ENCODE measurements around the gene FUT2. TPM values are rescaled to one million over a fixed set of nuclear protein-coding genes. Genes with fewer than 3 reads are reported as not detected.
A peak's percentile ranks its signal among the peaks of the same experiment; 100 is the strongest.

Gene FUT2
- polyA plus RNA-seq, 3 donors from 2014 or later = 0.21 TPM; not detected in 2

DNA sequence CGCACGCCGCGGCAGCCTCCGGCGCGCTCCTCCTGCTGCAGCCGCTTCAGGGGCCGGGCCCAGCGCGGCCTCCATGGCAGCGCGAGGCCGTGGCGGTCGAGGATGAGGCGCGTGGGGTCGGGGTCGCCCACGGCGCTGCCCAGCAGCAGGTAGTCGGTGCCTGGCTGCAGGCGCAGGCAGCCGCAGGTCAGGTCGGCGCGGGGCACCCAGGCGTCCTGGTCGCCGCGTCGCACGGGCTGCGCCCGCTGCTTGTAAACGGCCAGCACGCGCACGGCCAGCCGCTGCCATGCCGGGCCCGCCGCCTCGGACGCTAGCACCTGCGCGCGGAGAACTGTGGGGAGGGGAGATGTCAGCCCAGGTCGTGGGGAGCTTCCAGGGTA, 34.1 kb upstream of the FUT2 start:
- Mint-ChIP-seq H3K27ac (no peak overlapping the region), H3K4me3 (no peak overlapping the region), H3K36me3 (no peaks in the 10 kb centered on the region), H3K9me3 (no peaks in the 10 kb centered on the region), H3K4me1 (peaks cover 10% of the 10 kb centered on the region in 2 donors), H3K27me3 (ENCODE audit: low read depth in 3 of 3) (peaks cover 0 to 12% (median 3%) of the 10 kb centered on the region in 3 donors)
- DNase-seq = no peak

DNA sequence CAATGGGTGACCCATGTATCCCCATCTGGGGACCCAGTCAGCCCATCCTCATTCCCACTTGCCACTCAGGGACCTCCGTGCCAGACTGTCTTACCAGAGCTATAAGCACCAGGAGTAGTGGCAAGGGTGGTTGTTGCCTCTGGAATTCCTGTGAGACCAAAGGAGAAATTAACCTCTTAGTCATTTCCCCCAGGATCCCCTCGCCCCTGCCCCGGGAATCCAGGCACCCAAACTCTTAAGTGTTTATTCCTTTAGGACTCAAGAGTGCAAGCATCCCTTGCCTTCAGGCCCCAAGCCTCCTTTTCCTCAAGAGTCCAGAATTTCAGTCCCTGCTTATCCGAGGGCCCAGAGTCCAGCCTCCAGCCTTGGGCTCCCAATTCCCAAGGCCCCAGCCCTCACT, 32.1 kb upstream of the FUT2 start:
- H3K4me3 Mint-ChIP-seq = no peak overlapping the region
- peaks cover 10 to 11% of the 10 kb centered on the region in 2 donors for H3K4me1 Mint-ChIP-seq
- peaks cover 3 to 8% (median 5%) of the 10 kb centered on the region in 3 donors for H3K27me3 Mint-ChIP-seq (ENCODE audit: low read depth in 3 of 3)
- no peaks in the 10 kb centered on the region for H3K9me3 Mint-ChIP-seq
- no peak for DNase-seq
- no peaks in the 10 kb centered on the region for H3K36me3 Mint-ChIP-seq
- H3K27ac Mint-ChIP-seq = no peak overlapping the region

DNA sequence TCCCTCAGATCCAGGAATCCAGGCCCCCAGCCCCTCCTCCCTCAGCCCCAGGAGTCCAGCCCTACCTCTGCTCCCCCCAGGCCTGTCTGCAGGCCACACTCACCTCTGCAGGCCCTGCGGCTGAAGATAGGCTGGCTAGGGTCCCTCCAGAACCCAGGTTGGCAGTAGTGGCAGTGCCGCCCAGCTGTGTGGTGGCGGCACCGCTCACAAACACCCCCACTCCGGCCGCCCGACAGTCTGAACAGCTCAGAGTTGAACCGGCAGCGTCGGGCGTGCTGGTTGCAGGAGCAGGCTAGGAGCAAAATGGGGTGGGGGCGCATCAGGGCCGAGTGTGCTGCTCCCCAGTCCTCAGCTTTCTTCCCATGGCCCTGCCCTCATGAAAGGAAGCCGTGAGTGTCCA, 31.3 kb upstream of the FUT2 start:
- Mint-ChIP-seq H3K27me3 (ENCODE audit: low read depth in 3 of 3) (peaks cover 4 to 8% (median 8%) of the 10 kb centered on the region in 3 donors), H3K4me1 (peaks cover 14% of the 10 kb centered on the region in 2 donors), H3K9me3 (no peaks in the 10 kb centered on the region), H3K27ac (no peak overlapping the region), H3K36me3 (no peaks in the 10 kb centered on the region), H3K4me3 (no peak overlapping the region)
- DNase-seq = no peak

DNA sequence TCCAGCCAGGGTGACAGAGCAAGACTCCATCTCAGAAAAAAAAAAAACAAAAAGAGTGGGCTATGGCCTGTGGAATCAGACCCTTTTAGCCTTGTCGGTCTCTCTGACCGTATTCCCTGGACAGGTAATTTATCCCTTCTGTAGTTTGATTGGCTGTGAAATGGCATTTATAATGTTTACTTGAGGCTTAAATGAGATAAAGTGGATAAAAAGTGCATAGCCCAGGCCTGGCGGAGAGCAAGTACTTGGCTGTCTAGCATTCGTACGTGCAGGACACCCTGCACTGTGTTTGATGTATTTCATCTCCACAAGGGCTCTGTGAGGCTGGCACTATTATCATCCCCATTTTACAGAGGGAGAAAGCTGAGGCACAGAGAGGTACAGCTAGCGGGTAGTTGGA, 30.0 kb upstream of the FUT2 start:
- no peak overlapping the region for H3K27ac Mint-ChIP-seq
- H3K9me3 Mint-ChIP-seq = peaks cover 0 to 4% (median 0%) of the 10 kb centered on the region in 6 donors
- peaks cover 11 to 16% of the 10 kb centered on the region in 2 donors for H3K4me1 Mint-ChIP-seq
- no peaks in the 10 kb centered on the region for H3K36me3 Mint-ChIP-seq
- no peak overlapping the region for H3K4me3 Mint-ChIP-seq
- no peak for DNase-seq
- peaks cover 8 to 12% (median 9%) of the 10 kb centered on the region in 3 donors for H3K27me3 Mint-ChIP-seq (ENCODE audit: low read depth in 3 of 3)

DNA sequence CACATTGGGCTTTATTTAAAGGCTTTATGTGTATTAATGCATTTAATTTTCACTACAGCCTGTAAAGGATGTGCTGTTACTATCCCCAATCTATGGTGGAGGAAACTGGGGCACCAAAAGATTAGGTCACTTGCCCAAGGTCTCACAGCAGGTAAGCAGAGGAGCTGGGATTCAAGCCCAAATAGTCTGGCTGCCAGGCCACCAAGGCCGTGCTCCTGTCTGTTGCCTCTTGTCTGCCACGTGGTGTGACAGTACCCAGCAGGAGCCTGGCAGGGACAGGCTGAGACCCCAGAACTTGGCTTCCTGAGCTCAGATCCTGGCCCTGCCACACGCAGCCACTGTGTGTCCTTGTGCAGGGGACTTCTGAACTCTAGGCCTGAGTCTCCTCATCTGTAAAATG, 27.4 kb upstream of the FUT2 start:
- Mint-ChIP-seq H3K27ac (peak overlapping the region in 1 of 6 donors; percentile 71), H3K4me1 (peaks cover 4 to 9% of the 10 kb centered on the region in 2 donors), H3K36me3 (no peaks in the 10 kb centered on the region), H3K27me3 (ENCODE audit: low read depth in 3 of 3) (peaks cover 5 to 16% (median 6%) of the 10 kb centered on the region in 3 donors), H3K9me3 (peaks cover 0 to 4% (median 0%) of the 10 kb centered on the region in 6 donors), H3K4me3 (no peak overlapping the region)
- no peak for DNase-seq

DNA sequence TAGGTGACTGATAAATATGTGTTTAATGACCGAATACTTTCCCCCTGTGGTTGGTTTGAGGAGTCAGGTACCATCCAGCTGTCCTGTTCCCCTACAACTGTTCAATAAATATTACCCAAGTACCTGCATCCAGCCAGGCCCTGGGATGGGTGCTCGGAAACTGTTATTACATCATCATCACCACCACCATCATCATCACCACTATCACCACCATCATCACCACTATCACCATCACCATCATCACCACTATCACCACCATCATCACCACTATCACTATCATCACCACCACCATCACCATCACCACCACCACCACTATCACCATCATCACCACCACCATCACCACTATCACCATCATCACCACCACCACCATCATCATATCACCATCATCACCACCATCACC, 27.0 kb upstream of the FUT2 start:
- peaks cover 5 to 16% (median 6%) of the 10 kb centered on the region in 3 donors for H3K27me3 Mint-ChIP-seq (ENCODE audit: low read depth in 3 of 3)
- peak overlapping the region in 4 of 6 donors; percentile 42 to 87 (median 74) for H3K27ac Mint-ChIP-seq
- no peaks in the 10 kb centered on the region for H3K36me3 Mint-ChIP-seq
- no peak for DNase-seq
- H3K4me3 Mint-ChIP-seq = no peak overlapping the region
- peaks cover 4 to 9% of the 10 kb centered on the region in 2 donors for H3K4me1 Mint-ChIP-seq
- peaks cover 0 to 4% (median 0%) of the 10 kb centered on the region in 6 donors for H3K9me3 Mint-ChIP-seq

DNA sequence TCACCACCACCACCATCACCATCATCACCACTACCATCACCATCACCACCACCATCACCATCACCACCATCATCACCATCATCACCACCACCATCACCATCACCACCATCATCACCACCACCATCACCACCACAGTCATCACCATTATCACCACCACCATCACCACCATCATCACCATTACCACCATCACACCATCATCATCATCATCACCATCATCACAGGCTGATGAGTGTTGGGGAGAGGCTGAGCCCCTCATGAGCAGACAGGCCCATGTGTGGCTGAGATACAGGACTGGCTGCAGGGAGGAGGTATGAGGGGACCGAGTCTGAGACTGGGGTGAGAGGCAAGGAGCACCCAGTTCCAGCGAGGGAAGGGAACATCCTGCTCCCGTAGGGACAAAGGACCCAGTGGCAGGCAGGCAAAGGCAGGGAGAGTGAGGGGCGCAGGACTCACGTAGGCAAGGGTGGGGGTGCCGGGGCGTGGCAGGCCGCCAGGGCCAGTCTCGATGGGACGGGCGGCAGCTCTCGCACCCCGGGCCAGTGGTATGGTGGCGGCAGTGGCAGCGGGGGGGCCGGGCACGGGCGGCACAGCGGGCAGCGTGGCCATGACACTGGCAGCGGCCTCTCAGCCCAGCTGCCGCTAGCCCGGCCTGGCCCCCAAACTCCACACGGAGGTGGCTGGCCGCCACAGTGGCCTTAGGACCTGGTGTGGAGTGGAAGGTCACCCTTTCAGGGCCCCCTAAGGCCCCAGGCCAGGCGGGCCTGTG, 25.7 kb upstream of the FUT2 start:
- DNase-seq = no peak
- Mint-ChIP-seq H3K27me3 (ENCODE audit: low read depth in 3 of 3) (peaks cover 3 to 16% (median 6%) of the 10 kb centered on the region in 3 donors), H3K4me1 (peaks cover 6 to 10% of the 10 kb centered on the region in 2 donors), H3K4me3 (peak overlapping the region in 1 of 5 donors; percentile 9), H3K27ac (peak overlapping the region in 4 of 6 donors; percentile 5 to 67 (median 54)), H3K9me3 (peaks cover 0 to 4% (median 0%) of the 10 kb centered on the region in 6 donors), H3K36me3 (no peaks in the 10 kb centered on the region)

DNA sequence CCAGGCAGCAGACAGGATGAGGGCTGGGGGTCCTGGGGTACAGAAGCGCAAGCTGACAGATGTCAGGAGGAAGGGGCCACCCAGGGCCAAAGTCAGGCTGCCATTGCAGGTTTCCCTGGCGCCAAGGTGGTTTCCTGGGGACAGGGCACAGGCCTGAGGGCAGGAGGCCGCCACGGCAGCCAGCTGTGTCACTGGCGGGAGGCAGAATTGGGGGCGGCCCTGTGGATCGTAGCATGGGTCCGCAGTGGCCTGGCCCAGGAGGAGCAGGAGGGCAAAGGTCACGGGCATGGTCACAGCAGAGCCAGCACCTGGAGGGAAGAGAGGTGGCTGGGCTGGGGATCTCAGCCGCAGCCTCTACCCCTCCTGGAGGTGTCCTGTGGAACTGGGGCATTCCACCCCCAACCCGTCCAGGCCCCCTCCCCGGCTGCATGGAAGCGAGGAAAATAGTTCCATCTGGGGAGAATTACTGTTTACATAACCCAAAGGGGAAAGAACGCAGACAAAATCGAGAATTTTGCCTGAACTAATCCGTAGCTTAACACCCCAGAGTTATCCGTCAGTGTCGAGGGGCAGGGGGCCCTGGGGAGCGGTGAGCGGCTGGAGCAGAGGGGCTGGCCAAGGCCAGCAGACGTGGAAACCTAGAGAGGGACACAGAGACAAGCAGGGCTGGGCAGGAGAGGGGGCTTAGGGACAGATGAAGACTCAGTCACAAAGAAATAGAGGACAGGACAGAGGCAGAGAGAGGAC, 24.9 kb upstream of the FUT2 start:
- peaks cover 3 to 16% (median 9%) of the 10 kb centered on the region in 3 donors for H3K27me3 Mint-ChIP-seq (ENCODE audit: low read depth in 3 of 3)
- H3K4me1 Mint-ChIP-seq = peaks cover 12 to 14% of the 10 kb centered on the region in 2 donors
- H3K36me3 Mint-ChIP-seq = no peaks in the 10 kb centered on the region
- H3K4me3 Mint-ChIP-seq = no peak overlapping the region
- DNase-seq = no peak
- H3K9me3 Mint-ChIP-seq = peaks cover 0 to 4% (median 0%) of the 10 kb centered on the region in 6 donors
- H3K27ac Mint-ChIP-seq = no peak overlapping the region

DNA sequence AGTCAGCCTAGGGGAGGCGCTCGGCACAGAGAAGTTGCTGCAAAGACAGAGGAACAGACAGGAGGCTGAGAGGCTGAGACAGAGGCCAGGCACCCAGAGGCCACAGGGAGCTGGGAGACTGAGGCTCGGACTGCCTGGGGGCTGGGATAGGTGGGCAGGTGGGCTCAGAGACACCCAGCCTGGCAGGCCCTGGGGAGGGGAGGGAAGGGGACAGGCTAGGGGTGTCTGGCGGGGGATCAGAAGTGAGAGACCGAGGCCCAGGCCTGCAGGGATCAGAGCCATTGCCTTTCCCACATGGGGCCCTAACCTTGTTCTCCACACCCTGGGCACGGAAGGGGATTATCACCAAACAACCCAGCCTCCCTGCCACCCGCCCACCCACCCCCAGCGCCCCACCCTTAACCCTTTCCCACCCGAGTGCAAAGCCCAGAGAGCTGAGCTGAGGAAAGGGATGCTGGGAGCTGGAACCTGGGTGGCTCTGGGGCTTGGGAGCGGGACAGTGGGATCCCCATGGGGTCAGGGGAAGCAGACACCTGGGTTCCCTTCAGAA, 24.2 kb upstream of the FUT2 start:
- DNase-seq = no peak
- Mint-ChIP-seq H3K9me3 (peaks cover 0 to 4% (median 0%) of the 10 kb centered on the region in 6 donors), H3K4me3 (no peak overlapping the region), H3K27me3 (ENCODE audit: low read depth in 3 of 3) (peaks cover 3 to 16% (median 9%) of the 10 kb centered on the region in 3 donors), H3K36me3 (no peaks in the 10 kb centered on the region), H3K4me1 (peaks cover 12 to 14% of the 10 kb centered on the region in 2 donors), H3K27ac (no peak overlapping the region)

DNA sequence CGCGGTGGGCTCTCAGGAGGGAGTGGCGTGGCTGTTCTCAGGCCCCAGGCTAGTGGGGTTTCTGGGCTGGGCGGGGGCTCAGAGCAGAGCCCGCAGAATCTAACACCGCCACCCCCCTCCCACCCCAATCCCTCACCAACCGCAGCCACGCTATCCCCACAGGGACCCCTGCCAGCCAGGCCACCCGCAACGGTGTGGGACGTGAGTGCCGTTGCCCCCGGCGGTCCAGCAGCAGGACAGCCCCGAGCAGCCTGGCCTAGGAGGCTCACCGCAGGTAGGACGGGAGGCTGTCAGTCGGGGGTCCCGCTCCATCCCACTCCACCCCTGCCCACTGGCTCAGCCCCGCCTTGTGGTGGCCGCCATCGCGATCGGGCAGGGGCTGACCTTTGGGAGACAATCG, 22.8 kb upstream of the FUT2 start, which contains the start of gene NTN5:
Gene NTN5 (minus strand): TSS at position 24 of the 400 bp plus-strand sequence. CDS start 2,031 bp downstream, outside the sequence.
- DNase-seq = no peak
- Mint-ChIP-seq H3K9me3 (peaks cover 0 to 4% (median 0%) of the 10 kb centered on the region in 6 donors), H3K36me3 (no peaks in the 10 kb centered on the region), H3K4me1 (peaks cover 12 to 14% of the 10 kb centered on the region in 2 donors), H3K27ac (no peak within 1 kb of the TSS), H3K27me3 (ENCODE audit: low read depth in 3 of 3) (peaks cover 3 to 12% (median 9%) of the 10 kb centered on the region in 3 donors), H3K4me3 (no peak within 1 kb of the TSS)

DNA sequence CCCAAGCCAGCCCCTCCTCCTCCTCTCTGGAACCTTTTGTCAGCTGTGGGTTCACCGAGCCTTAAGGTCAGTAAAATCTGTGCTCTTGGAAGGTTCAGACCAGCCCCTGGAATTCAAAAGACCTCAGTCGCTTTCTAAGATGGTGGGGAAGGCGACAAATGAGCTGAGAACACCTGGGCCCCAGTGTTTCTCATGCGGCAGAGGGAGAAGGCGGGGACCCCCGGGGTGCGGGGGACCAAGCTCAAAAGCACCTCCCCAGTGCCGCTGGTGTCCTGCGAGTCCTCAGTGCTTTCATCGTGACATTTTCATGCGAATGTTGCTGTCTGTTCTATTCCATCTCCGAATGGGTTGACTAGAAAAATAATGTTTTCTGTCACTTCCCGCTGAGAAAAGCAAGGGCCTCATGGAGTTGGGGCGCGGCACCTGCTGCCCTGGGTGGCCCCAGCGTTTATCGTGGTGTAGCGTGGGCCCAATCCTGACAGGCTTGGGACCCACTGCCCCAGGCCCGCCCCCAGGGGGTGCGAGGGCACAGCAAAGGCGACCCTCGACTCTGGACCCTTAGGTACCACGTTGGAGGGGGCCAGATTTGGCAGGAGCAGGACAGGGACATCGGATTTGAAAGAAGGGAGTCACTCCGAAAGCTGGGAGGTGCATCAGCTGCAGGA, 22.2 kb upstream of the FUT2 start:
- Mint-ChIP-seq H3K4me3 (no peak overlapping the region), H3K9me3 (peaks cover 0 to 4% (median 0%) of the 10 kb centered on the region in 6 donors), H3K4me1 (peaks cover 12 to 14% of the 10 kb centered on the region in 2 donors), H3K36me3 (no peaks in the 10 kb centered on the region), H3K27ac (no peak overlapping the region), H3K27me3 (ENCODE audit: low read depth in 3 of 3) (peaks cover 3 to 12% (median 9%) of the 10 kb centered on the region in 3 donors)
- DNase-seq = no peak

DNA sequence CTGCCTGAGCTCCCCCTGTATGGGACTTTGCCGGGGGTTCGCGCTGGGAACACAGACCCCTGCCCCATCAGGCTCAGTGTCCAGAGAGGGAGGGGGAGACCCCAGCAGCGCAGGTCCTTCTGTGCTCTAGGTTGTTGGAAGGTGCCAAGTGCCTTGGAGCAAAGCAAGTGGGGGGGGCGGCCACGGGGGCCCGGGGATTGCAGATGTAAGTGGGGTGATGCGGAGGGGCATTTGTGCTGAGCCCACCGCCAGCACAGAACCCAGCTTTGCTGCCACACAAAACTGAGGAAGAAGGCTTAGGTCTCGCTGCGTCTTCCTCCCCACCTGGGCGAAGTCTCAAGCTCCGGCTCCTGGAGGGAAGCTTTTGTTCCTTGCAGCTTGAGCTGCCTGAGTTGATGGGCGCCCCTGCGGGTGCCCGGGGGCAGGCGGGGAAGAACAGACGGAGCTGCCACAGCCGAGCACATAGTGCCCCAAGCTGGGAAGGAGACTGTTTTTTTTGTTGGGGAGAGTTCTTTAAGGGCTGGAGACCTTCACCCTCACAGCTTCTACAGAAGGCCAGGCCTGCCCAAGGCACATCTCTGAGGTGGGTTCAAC, 21.5 kb upstream of the FUT2 start:
- DNase-seq = no peak
- peaks cover 8 to 11% of the 10 kb centered on the region in 2 donors for H3K4me1 Mint-ChIP-seq
- H3K9me3 Mint-ChIP-seq = peaks cover 0 to 4% (median 0%) of the 10 kb centered on the region in 6 donors
- no peaks in the 10 kb centered on the region for H3K36me3 Mint-ChIP-seq
- H3K4me3 Mint-ChIP-seq = no peak overlapping the region
- no peak overlapping the region for H3K27ac Mint-ChIP-seq
- H3K27me3 Mint-ChIP-seq (ENCODE audit: low read depth in 3 of 3) = peaks cover 3 to 9% (median 7%) of the 10 kb centered on the region in 3 donors

Data from immature natural killer cell (primary cell).